Suprapubic skin (tissue), 4 donors: ENCODE results near the gene ABCG4. TPM values are rescaled to one million over a fixed set of nuclear protein-coding genes. Genes with fewer than 3 reads are reported as not detected.
"Not testable (repeated sequence)": the region's sequence is repeated elsewhere in the genome, so short reads cannot be mapped to it uniquely, and the experiment has no call there.

ENCODE experiments used
- DNase-seq, 2 donors: peaks; one replicate each; pipeline ENCODE4 v3.0.0-alpha.2; 2019; ENCODE audit warnings: low spot score in 2 of 2
- H3K27ac ChIP-seq: fragments of 200-600 bp; sonication (generic); one replicate; pipeline ENCODE4 v1.5.1; 2019
- H3K27me3 ChIP-seq: fragments of 200-600 bp; sonication (generic); one replicate; pipeline ENCODE4 v1.5.1; 2019
- H3K36me3 ChIP-seq: fragments of 200-600 bp; sonication (generic); one replicate; pipeline ENCODE4 v1.5.1; 2019
- H3K4me1 ChIP-seq: fragments of 200-600 bp; sonication (generic); one replicate; pipeline ENCODE4 v1.5.1; 2019
- H3K4me3 ChIP-seq: fragments of 200-600 bp; sonication (generic); one replicate; pipeline ENCODE4 v1.5.1; 2019; ENCODE audit warnings: mild to moderate bottlenecking
- H3K9me3 ChIP-seq: fragments of 200-600 bp; sonication (generic); one replicate; pipeline ENCODE4 v1.5.1; 2019
- CTCF ChIP-seq, 2 donors: fragments of 200-600 bp in 1 of 2; fragments of 450-650 bp in 1 of 2; sonication (generic) in 1 of 2; IDR thresholded peaks; one replicate each; pipeline ENCODE4 v1.5.1; 2016 to 2019; ENCODE audit warnings: antibody characterized with exemption in 2 of 2, mild to moderate bottlenecking in 1 of 2, moderate library complexity in 1 of 2
- EP300 ChIP-seq: sonication (generic); formaldehyde crosslinking; IDR thresholded peaks from one replicate; pipeline ENCODE4 v1.6.1; 2017; ENCODE audit warnings: antibody characterized with exemption
- POLR2A ChIP-seq, 2 donors: fragments of 450-650 bp; IDR thresholded peaks; one replicate each; pipeline ENCODE4 v1.6.1; 2017; ENCODE audit warnings: antibody characterized with exemption in 2 of 2, mild to moderate bottlenecking in 2 of 2, moderate library complexity in 2 of 2
- POLR2AphosphoS5 ChIP-seq, 3 donors: sonication (generic); formaldehyde crosslinking; IDR thresholded peaks; one replicate each; pipeline ENCODE4 v1.6.1; 2017; ENCODE audit warnings: antibody characterized with exemption in 3 of 3
- WGBS: methylation state at CpG from one replicate; pipeline ENCODE4 v1.1.5; 2018; 5-methylcytosine and 5-hydroxymethylcytosine counted together
- total RNA-seq, 4 donors: library from RNA; depleted of rRNA; stranded (reverse); fragments of >200 nt; gene quantifications; one replicate each; pipeline ENCODE4 v1.1.0, GENCODE V29; 2016

Gene ABCG4
- 1 to 10 TPM in 2 of 4 donors, under 1 TPM in 2; 0.26 to 1.6 (median 0.73) TPM for total RNA-seq

- no peak for DNase-seq
- Histone ChIP-seq H3K27me3 (peaks cover 37% of the 10 kb centered on the region), H3K4me3 (peak within 1 kb of the TSS; percentile 70), H3K4me1 (peaks cover 23% of the 10 kb centered on the region), H3K27ac (no peak within 1 kb of the TSS), H3K36me3 (no peaks in the 10 kb centered on the region), H3K9me3 (no peaks in the 10 kb centered on the region)
- no peak for TF ChIP-seq POLR2AphosphoS5 (IDR thresholded peaks at IDR 0.05)
- WGBS, result 1% methylated on average over 33 of the region's 73 CpGs
These were observed at the start of gene ABCG4 for GRCh38 chr11:119149018-119149785. Gene ABCG4, plus strand, starts transcription at chr11:119149052. Its CDS starts 914 bp downstream, at chr11:119149966.

DNA sequence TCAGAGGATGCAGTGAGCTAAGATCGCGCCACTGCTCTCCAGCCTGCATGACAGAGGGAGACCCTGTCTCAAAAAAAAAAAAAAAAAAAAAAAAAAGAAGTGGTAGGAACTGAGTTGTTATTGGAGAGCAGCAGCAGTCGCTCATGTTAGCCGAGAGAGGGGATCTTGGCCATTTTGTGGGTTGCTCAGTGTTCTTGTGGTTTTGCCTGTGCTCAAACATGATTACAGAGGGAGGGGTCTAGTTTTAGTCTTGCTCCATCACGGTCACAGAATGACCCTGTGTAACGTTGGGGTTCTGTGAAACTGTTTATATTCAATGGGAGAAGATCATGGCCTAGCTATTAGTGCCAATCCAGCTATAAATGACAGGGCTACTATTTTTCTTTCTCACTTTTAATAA lies 49.1 kb upstream of the ABCG4 start:
- Histone ChIP-seq H3K4me1 (peaks cover 34% of the 10 kb centered on the region), H3K27ac (no peak overlapping the region), H3K36me3 (peaks cover 22% of the 10 kb centered on the region), H3K4me3 (no peak overlapping the region), H3K9me3 (no peaks in the 10 kb centered on the region), H3K27me3 (no peaks in the 10 kb centered on the region)
- 80% methylated on average over 6 of the region's 6 CpGs for WGBS
- no peak for TF ChIP-seq POLR2A (IDR thresholded peaks at IDR 0.05)
- TF ChIP-seq EP300, result no peak
- TF ChIP-seq CTCF (IDR thresholded peaks at IDR 0.05), result no peak
- no peak for TF ChIP-seq POLR2AphosphoS5 (IDR thresholded peaks at IDR 0.05)
- no peak for DNase-seq

DNA sequence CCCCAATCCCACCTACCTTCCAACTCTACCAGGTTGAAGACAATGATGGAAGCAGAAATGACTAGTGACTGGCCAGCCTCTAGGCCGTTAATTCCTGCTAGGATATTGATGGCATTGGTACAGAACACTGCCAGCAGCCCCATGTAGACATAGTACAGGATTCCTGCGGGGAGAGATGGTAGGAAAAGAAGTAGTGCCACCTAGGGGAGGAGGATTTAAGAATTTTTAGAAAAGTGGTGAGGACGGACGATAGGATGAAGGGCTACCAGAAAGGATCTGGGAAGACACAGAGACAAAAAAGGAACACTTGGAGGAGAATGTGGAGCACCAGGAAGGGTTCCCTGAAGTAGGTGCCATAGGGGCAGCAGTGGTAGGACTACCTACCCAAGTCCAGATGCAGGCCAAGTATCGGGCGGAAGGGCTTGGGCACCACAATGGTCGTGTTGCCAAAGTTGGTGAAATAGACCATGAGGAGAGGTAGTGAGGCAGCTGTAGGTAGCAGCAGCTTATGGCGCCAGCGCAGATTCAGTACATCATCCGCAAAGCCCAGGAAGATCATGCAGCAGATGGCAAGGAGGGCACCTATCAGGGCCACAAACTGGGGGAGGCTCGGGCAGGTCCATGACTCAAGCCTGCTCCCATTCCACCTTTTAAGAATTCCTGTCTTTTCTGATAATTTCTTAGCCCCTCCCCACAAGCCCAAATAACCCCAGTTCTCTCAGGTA lies 48.4 kb upstream of the ABCG4 start:
- no peak overlapping the region for H3K27ac ChIP-seq
- no peaks in the 10 kb centered on the region for H3K9me3 ChIP-seq
- H3K4me1 ChIP-seq, result peaks cover 34% of the 10 kb centered on the region
- no peak for TF ChIP-seq POLR2A (IDR thresholded peaks at IDR 0.05)
- TF ChIP-seq EP300, result no peak
- no peak for TF ChIP-seq CTCF (IDR thresholded peaks at IDR 0.05)
- TF ChIP-seq POLR2AphosphoS5 (IDR thresholded peaks at IDR 0.05), result no peak
- no peaks in the 10 kb centered on the region for H3K27me3 ChIP-seq
- 45% methylated on average over 11 of the region's 11 CpGs for WGBS
- H3K36me3 ChIP-seq, result peaks cover 22% of the 10 kb centered on the region
- peak overlapping the region; percentile 88 for H3K4me3 ChIP-seq
- no peak for DNase-seq

- peak overlapping the region; percentile 88 for H3K4me3 ChIP-seq
- WGBS, result 2% methylated on average over 26 of the region's 29 CpGs
- H3K9me3 ChIP-seq, result no peaks in the 10 kb centered on the region
- no peak for TF ChIP-seq EP300
- no peak for TF ChIP-seq POLR2A (IDR thresholded peaks at IDR 0.05)
- no peak for TF ChIP-seq POLR2AphosphoS5 (IDR thresholded peaks at IDR 0.05)
- TF ChIP-seq CTCF (IDR thresholded peaks at IDR 0.05), result no peak
- no peaks in the 10 kb centered on the region for H3K27me3 ChIP-seq
- no peak for DNase-seq
- peak overlapping the region; percentile 95 for H3K27ac ChIP-seq
- H3K36me3 ChIP-seq, result peaks cover 22% of the 10 kb centered on the region
- peaks cover 34% of the 10 kb centered on the region for H3K4me1 ChIP-seq
These were observed 47.7 kb upstream of the ABCG4 start for GRCh38 chr11:119100994-119101758.

- H3K4me1 ChIP-seq, result peaks cover 41% of the 10 kb centered on the region
- DNase-seq, result peak; percentile 96
- peak within 1 kb of the TSS; percentile 95 for H3K27ac ChIP-seq
- TF ChIP-seq EP300, result no peak
- peak in 2 of 3 donors; percentile 53 to 87 for TF ChIP-seq POLR2AphosphoS5 (IDR thresholded peaks at IDR 0.05)
- WGBS, result under 1% methylated on average over 32 of the region's 32 CpGs
- no peaks in the 10 kb centered on the region for H3K9me3 ChIP-seq
- peak within 1 kb of the TSS; percentile 88 for H3K4me3 ChIP-seq
- peaks cover 16% of the 10 kb centered on the region for H3K36me3 ChIP-seq
- H3K27me3 ChIP-seq, result no peaks in the 10 kb centered on the region
These were observed 47.0 kb upstream of the ABCG4 start, which contains the start of gene DPAGT1 for GRCh38 chr11:119101759-119102423. Gene DPAGT1, minus strand, starts transcription at chr11:119101853. Its CDS starts 198 bp downstream, at chr11:119101655.

GRCh38 chr11:119103161-119103664 lies 45.6 kb upstream of the ABCG4 start:
- not testable (repeated sequence) for DNase-seq, H3K27me3 ChIP-seq, H3K9me3 ChIP-seq, H3K36me3 ChIP-seq
- Histone ChIP-seq H3K4me1 (peaks cover 50% of the 10 kb centered on the region), H3K27ac (peak overlapping the region; percentile 95), H3K4me3 (peak overlapping the region; percentile 88)
- 82% methylated on average over 18 of the region's 18 CpGs for WGBS
